Mammary epithelial cell (primary cell): ENCODE data around the gene KIRREL3.

Experiments
- EZH2 ChIP-seq: IDR thresholded peaks from 2 replicates; pipeline ENCODE4 v1.6.1; 2012; ENCODE audit warnings: low read length, inconsistent platforms, borderline replicate concordance
- TF ChIP-seq, protein P1 (sequence below), 2 donors: IDR thresholded peaks in 1 of 2; conservative IDR thresholded peaks in 1 of 2; 2 replicates each; pipeline ENCODE4 v1.5.1; 2011 to 2012; ENCODE audit warnings: inconsistent platforms in 2 of 2, low read length in 2 of 2, mild to moderate bottlenecking in 2 of 2, control low read depth in 1 of 2, low read depth in 1 of 2; ENCODE audit not compliant: insufficient read depth in 1 of 2; ENCODE audit errors: extremely low read depth in 1 of 2

DNA sequence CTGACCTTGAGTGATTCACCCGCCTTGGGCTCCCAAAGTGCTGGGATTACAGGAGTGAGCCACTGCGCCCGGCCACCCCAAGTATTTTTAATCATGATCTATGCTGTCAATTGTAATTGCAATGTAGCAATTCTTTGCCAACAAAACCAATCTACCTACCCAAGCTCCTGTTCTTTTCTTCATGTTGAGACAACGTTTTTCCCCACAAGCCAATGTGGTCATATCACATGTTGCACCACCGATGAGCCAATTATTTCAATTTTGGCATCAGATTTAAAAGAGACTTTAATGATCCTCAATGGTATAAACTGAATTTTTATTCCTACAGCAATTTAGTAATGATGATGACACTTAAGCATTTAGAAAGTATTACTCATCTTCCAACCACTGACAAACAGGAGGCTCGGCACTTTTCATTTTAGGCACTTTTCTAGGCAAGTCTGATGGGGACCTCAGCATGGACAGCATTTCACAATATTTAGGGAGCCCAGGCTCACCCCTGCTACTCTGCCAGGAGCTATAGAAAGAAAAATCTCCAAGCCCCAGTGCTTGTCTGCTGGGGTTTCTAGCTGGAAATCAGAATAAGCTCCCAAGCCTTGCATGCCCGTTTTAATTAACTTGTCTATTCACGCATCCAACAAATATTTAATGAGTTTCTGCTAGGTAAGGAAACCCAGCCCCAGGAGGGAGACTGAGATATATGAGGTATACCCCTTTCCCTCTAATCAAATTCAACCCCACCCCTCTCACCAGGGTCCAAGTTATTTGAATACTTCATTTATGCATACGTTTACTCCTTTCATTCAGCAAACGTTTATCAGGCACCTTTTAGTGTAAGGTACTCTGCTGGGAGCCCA, 353.6 kb downstream of the KIRREL3 start:
- TF ChIP-seq, protein P1, sequence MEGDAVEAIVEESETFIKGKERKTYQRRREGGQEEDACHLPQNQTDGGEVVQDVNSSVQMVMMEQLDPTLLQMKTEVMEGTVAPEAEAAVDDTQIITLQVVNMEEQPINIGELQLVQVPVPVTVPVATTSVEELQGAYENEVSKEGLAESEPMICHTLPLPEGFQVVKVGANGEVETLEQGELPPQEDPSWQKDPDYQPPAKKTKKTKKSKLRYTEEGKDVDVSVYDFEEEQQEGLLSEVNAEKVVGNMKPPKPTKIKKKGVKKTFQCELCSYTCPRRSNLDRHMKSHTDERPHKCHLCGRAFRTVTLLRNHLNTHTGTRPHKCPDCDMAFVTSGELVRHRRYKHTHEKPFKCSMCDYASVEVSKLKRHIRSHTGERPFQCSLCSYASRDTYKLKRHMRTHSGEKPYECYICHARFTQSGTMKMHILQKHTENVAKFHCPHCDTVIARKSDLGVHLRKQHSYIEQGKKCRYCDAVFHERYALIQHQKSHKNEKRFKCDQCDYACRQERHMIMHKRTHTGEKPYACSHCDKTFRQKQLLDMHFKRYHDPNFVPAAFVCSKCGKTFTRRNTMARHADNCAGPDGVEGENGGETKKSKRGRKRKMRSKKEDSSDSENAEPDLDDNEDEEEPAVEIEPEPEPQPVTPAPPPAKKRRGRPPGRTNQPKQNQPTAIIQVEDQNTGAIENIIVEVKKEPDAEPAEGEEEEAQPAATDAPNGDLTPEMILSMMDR (conservative IDR thresholded peaks at IDR 0.05 in 1 of 2, IDR thresholded peaks at IDR 0.05 in 1 of 2; ENCODE audit: extremely low read depth in 1 of 2, insufficient read depth in 1 of 2, low read depth in 1 of 2, low read length in 2 of 2), result no peak
- no peak for TF ChIP-seq EZH2
